Bronchial epithelial cell (primary cell): ENCODE measurements around the gene APP. TPM values are rescaled to one million over a fixed set of nuclear protein-coding genes. Genes with fewer than 3 reads are reported as not detected.

Experiments used
- DNase-seq: peaks from one replicate; pipeline ENCODE4 v3.0.0-alpha.2; 2010; ENCODE audit warnings: low read depth
- FAIRE-seq: peaks from 2 replicates; lab custom pipeline; 2011; peaks lifted over from hg19 to GRCh38; lab: Jason Lieb, UNC
- H3K27me3 ChIP-seq: 2 replicates; pipeline ENCODE4 v1.5.1; 2011; ENCODE audit warnings: low read length; ENCODE audit not compliant: control insufficient read depth, insufficient read depth
- H3K36me3 ChIP-seq: 2 replicates; pipeline ENCODE4 v1.5.1; 2011; ENCODE audit warnings: low read length; ENCODE audit not compliant: control insufficient read depth, insufficient read depth
- H3K4me3 ChIP-seq: 2 replicates; pipeline ENCODE4 v1.5.1; 2011; ENCODE audit warnings: mild to moderate bottlenecking, low read depth, low read length, control low read depth
- total RNA-seq: library from RNA; depleted of rRNA; stranded (reverse); fragments of >200 nt; gene quantifications from 2 replicates; pipeline ENCODE4 v1.2.1, GENCODE V29; 2014
- TF ChIP-seq, protein P1 (sequence below): IDR thresholded peaks from 2 replicates; pipeline ENCODE4 v1.5.1; 2011; ENCODE audit warnings: mild to moderate bottlenecking, moderate library complexity, low read length, control low read depth, inconsistent platforms; ENCODE audit not compliant: insufficient read depth, severe bottlenecking

APP gene
- total RNA-seq, 1 donor from 2014 or later: 745 TPM

DNA sequence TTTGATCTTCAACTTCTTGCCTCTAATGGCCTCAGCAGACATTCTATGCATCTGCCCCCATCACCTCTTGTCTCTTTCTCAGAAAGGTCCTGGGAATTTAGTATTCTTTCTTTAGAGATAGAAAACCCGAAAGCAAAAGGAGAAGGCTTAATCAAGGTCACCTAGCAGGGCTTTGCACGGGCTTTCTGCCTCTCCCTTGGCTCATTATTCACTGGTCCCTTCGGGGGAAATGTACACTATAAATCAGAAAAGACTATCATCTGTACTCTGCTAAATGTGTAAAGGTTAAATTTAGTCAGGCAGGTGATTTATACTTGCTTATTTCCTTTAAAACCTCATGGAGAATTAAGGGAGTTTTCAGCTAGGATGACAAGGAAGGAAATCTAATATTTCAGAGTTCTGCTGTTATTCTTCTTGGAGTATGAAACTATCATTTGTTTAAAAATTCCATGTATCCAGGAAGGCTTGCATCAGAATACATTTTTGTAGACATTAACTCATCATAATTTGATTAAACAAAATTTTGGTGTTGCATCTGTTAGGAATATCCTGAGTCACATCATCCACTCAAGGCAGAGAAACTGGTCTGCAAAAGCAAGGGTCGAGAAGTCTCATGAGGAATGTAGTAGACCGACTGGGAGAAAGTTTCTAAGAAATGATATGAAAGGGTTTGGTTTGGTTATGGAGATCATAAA lies 311.2 kb downstream of the APP start:
- FAIRE-seq (no peak), DNase-seq (no peak)
- TF ChIP-seq, protein P1, sequence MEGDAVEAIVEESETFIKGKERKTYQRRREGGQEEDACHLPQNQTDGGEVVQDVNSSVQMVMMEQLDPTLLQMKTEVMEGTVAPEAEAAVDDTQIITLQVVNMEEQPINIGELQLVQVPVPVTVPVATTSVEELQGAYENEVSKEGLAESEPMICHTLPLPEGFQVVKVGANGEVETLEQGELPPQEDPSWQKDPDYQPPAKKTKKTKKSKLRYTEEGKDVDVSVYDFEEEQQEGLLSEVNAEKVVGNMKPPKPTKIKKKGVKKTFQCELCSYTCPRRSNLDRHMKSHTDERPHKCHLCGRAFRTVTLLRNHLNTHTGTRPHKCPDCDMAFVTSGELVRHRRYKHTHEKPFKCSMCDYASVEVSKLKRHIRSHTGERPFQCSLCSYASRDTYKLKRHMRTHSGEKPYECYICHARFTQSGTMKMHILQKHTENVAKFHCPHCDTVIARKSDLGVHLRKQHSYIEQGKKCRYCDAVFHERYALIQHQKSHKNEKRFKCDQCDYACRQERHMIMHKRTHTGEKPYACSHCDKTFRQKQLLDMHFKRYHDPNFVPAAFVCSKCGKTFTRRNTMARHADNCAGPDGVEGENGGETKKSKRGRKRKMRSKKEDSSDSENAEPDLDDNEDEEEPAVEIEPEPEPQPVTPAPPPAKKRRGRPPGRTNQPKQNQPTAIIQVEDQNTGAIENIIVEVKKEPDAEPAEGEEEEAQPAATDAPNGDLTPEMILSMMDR: no peak

DNA sequence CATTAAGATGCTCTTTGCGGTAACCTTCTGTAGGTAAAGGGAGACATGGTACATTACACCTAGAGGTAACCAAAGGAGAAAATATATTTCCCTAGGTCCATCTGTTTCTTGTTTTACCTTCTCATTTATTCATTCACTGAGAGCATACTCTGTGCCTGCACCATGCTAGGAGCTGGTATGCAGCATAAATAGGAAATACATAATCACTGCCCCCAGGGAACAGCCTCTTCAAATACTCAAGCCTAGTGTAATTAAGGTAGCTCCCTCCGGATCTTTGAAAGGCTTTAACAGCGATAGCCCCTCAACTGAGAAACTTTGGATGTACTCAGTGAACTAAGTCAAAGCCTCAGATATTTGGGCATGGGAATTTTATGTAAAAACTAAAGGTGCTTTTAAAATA lies 312.2 kb downstream of the APP start:
- no peak overlapping the region for H3K4me3 ChIP-seq
- H3K36me3 ChIP-seq: no peaks in the 10 kb centered on the region
- H3K27me3 ChIP-seq: no peaks in the 10 kb centered on the region
- TF ChIP-seq, protein P1: no peak
- FAIRE-seq (no peak), DNase-seq (no peak)

More for the DNA sequence above, 311.2 kb downstream of the APP start:
- Histone ChIP-seq H3K27me3 (no peaks in the 10 kb centered on the region), H3K36me3 (no peaks in the 10 kb centered on the region), H3K4me3 (no peak overlapping the region)

DNA sequence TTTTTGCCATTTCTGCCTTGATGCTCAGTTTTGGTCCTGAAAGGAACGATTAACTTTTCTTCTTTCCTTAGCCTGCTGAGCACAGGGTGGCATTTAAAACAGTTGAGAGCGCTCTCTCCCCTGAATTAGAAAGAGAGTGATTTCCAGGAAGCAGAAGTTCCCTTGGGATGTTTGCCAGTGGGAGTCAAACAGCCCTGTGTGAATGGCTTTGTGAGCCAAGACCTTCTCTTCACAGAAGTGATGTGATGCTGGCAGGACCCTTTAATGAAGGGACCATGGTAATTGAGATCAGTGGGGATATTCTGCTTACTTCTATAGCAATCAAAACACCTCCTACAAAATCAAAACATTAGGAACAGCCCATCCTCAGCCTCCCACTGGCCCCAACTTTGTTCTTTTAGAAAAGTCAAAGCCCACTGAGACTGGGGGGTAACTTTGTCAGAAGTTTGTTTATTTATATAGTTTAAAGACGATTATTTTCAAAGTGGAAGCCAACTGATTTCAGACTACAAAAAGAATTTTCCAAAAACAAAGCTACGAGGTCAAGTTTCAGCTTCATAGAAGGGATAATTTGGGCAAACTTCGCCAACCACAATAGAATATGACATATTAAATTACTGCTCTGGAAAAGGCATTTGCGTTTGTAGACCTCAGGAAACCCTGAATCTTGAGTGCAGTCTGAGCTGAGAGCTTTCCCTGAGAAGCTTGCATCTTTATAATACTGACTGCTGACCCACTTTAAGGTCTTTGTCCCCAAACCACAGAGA lies 313.1 kb downstream of the APP start:
- H3K36me3 ChIP-seq: no peaks in the 10 kb centered on the region
- no peak for FAIRE-seq
- TF ChIP-seq, protein P1: no peak

DNA sequence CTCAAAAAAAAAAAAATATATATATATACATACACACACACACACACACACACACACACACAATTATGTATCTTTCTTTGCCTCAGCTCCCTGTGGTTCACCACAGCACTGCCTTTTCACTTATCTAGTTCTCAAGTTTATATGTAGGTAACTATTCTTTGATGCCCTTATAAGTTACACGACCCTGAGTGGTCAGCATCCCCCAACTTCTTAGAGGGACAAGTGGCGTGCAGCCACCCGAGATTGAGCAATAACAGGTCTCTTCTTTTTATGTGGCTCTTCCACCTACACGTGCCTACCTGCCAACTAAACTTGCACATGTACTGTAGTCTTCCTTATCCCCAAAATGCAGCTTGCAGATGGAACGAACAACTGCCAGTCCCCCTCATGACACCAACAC lies 315.0 kb downstream of the APP start:
- Histone ChIP-seq H3K27me3 (no peaks in the 10 kb centered on the region), H3K36me3 (no peaks in the 10 kb centered on the region), H3K4me3 (no peak overlapping the region)
- FAIRE-seq (no peak), DNase-seq (no peak)
- TF ChIP-seq, protein P1: no peak

More for the DNA sequence above, 313.1 kb downstream of the APP start:
- Histone ChIP-seq H3K27me3 (no peaks in the 10 kb centered on the region), H3K4me3 (no peak overlapping the region)
- DNase-seq: no peak

DNA sequence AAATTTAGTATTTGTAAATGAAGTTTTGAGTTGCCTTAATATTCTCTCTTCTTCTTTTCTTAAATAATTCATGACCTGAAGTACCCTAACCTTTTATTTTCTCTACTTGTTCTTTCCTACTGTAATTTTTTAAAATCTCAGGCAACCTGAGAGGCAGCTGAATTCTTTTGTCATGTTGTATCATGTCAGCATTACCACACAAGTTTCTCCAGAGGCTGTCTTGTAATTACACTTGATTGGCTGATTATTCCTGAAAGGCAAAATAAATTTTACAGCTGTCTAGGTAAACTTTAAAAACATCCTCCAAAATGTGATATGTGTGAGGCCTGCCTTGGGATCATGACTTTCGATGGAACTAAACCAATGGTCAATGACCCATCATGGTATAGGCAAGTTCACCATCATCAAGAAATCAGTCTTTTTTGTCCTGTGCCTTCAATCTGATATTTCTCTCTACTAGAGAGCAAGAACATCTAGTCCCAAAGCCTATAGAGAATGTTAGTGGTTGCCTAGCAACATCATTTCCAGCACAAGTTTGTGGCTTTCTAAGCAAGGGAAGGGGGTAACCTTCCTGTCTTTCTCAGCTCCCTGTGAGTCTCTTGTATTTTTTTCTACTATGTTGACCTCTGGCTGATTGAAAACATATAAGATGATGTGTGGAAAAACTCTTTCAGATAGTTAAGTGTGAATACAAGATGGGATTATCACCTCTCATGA lies 320.3 kb downstream of the APP start:
- DNase-seq (peak; percentile 53), FAIRE-seq (no peak)
- TF ChIP-seq, protein P1: no peak
- Histone ChIP-seq H3K27me3 (no peaks in the 10 kb centered on the region), H3K36me3 (no peaks in the 10 kb centered on the region), H3K4me3 (no peak overlapping the region)
